Gastroesophageal sphincter (tissue), 3 donors: ENCODE data around the gene FAM219A.
"Not testable (repeated sequence)": the region's sequence is repeated elsewhere in the genome, so short reads cannot be mapped to it uniquely, and the experiment has no call there.

Experiments used
- EP300 ChIP-seq: sonication (generic); formaldehyde crosslinking; IDR thresholded peaks from one replicate; pipeline ENCODE4 v1.6.1; 2017; ENCODE audit warnings: antibody characterized with exemption, mild to moderate bottlenecking
- POLR2A ChIP-seq, 2 donors: fragments of 450-650 bp; IDR thresholded peaks; one replicate each; pipeline ENCODE4 v1.6.1; 2017; ENCODE audit warnings: antibody characterized with exemption in 2 of 2, mild to moderate bottlenecking in 2 of 2, moderate library complexity in 1 of 2
- POLR2AphosphoS5 ChIP-seq: sonication (generic); formaldehyde crosslinking; IDR thresholded peaks from one replicate; pipeline ENCODE4 v1.6.1; 2017; ENCODE audit warnings: antibody characterized with exemption
- TF ChIP-seq, protein P1 (sequence below), 4 experiments: fragments of 200-600 bp in 2 of 4; fragments of 450-650 bp in 2 of 4; sonication (generic) in 1 of 4; IDR thresholded peaks; one replicate each; pipeline ENCODE4 v1.5.1; 2017 to 2019; ENCODE audit warnings: antibody characterized with exemption in 4 of 4, mild to moderate bottlenecking in 2 of 4, moderate library complexity in 2 of 4

DNA sequence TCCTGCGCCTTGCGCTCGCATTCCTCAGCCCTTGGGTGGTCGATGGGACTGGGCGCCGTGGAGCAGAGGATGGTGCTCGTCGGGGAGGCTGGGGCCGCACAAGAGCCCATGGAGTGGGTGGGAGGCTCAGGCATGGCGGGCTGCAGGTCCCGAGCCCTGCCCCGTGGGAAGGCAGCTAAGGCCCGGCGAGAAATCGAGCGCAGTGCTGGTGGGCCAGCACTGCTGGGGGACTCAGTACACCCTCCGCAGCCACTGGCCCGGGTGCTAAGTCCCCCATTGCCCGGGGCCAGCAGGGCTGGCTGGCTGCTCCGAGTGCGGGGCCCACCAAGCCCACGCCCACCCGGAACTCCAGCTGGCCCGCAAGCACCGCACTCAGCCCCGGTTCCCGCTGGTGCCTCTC lies 24.4 kb upstream of the FAM219A start:
- TF ChIP-seq, protein P1, sequence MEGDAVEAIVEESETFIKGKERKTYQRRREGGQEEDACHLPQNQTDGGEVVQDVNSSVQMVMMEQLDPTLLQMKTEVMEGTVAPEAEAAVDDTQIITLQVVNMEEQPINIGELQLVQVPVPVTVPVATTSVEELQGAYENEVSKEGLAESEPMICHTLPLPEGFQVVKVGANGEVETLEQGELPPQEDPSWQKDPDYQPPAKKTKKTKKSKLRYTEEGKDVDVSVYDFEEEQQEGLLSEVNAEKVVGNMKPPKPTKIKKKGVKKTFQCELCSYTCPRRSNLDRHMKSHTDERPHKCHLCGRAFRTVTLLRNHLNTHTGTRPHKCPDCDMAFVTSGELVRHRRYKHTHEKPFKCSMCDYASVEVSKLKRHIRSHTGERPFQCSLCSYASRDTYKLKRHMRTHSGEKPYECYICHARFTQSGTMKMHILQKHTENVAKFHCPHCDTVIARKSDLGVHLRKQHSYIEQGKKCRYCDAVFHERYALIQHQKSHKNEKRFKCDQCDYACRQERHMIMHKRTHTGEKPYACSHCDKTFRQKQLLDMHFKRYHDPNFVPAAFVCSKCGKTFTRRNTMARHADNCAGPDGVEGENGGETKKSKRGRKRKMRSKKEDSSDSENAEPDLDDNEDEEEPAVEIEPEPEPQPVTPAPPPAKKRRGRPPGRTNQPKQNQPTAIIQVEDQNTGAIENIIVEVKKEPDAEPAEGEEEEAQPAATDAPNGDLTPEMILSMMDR (IDR thresholded peaks at IDR 0.05) = not testable (repeated sequence)
- not testable (repeated sequence) for TF ChIP-seq POLR2A (IDR thresholded peaks at IDR 0.05); EP300; POLR2AphosphoS5
